Mucosa of rectum (tissue), 2 donors: Measurements from ENCODE around the gene ZNF438.
"Not testable (repeated sequence)": the region's sequence is repeated elsewhere in the genome, so short reads cannot be mapped to it uniquely, and the experiment has no call there.

Experiments
- H3K27ac ChIP-seq, 2 donors: one replicate each; pipeline ENCODE4 v1.7.0; 2013; ENCODE audit warnings: inconsistent platforms in 2 of 2, low read depth in 2 of 2, low read length in 2 of 2
- H3K27me3 ChIP-seq, 2 donors: one replicate each; pipeline ENCODE4 v1.7.0; 2013; ENCODE audit warnings: low read length in 2 of 2; ENCODE audit not compliant: control insufficient read depth in 2 of 2, insufficient read depth in 2 of 2
- H3K36me3 ChIP-seq, 2 donors: one replicate each; pipeline ENCODE4 v1.7.0; 2013; ENCODE audit warnings: low read length in 2 of 2; ENCODE audit not compliant: control insufficient read depth in 2 of 2, insufficient read depth in 2 of 2
- H3K4me1 ChIP-seq, 2 donors: one replicate each; pipeline ENCODE4 v1.7.0; 2013; ENCODE audit warnings: low read length in 2 of 2, mild to moderate bottlenecking in 1 of 2; ENCODE audit not compliant: control insufficient read depth in 2 of 2, insufficient read depth in 2 of 2
- H3K4me3 ChIP-seq, 2 donors: one replicate each; pipeline ENCODE4 v1.7.0; 2013; ENCODE audit warnings: low read length in 2 of 2
- H3K9ac ChIP-seq, 2 donors: one replicate each; pipeline ENCODE4 v1.7.0; 2013; ENCODE audit warnings: low read length in 2 of 2, low read depth in 1 of 2, mild to moderate bottlenecking in 1 of 2
- H3K9me3 ChIP-seq, 2 donors: one replicate each; pipeline ENCODE4 v1.7.0; 2013; ENCODE audit warnings: low read length in 2 of 2; ENCODE audit not compliant: control insufficient read depth in 2 of 2
- donor health status: healthy.
- donor health status: Normal muscosa, but diverticular disease.

ZNF438 gene

GRCh38 chr10:31051703-31052102 is 20.0 kb upstream of the ZNF438 start:
- H3K4me3 ChIP-seq, result no peak overlapping the region

GRCh38 chr10:31042670-31043069 is 11.0 kb upstream of the ZNF438 start:
- Histone ChIP-seq H3K9me3 (no peaks in the 10 kb centered on the region), H3K4me3 (no peak overlapping the region), H3K4me1 (no peaks in the 10 kb centered on the region), H3K9ac (no peak overlapping the region), H3K36me3 (no peaks in the 10 kb centered on the region), H3K27me3 (no peaks in the 10 kb centered on the region), H3K27ac (no peak overlapping the region)

More at GRCh38 chr10:31051703-31052102, 20.0 kb upstream of the ZNF438 start:
- Histone ChIP-seq H3K27ac (no peak overlapping the region), H3K9ac (no peak overlapping the region), H3K36me3 (no peaks in the 10 kb centered on the region), H3K9me3 (no peaks in the 10 kb centered on the region), H3K27me3 (no peaks in the 10 kb centered on the region), H3K4me1 (no peaks in the 10 kb centered on the region)

- H3K27me3 ChIP-seq, result no peaks in the 10 kb centered on the region
- H3K4me3 ChIP-seq, result no peak overlapping the region
- H3K9me3 ChIP-seq, result no peaks in the 10 kb centered on the region
- H3K9ac ChIP-seq, result no peak overlapping the region
- no peaks in the 10 kb centered on the region for H3K36me3 ChIP-seq
- H3K27ac ChIP-seq, result no peak overlapping the region
- H3K4me1 ChIP-seq, result no peaks in the 10 kb centered on the region
Measured at GRCh38 chr10:31041011-31041410, 9.3 kb upstream of the ZNF438 start.

- H3K4me1 ChIP-seq, H3K27ac ChIP-seq, H3K36me3 ChIP-seq, H3K27me3 ChIP-seq, H3K9me3 ChIP-seq, H3K4me3 ChIP-seq, H3K9ac ChIP-seq: not testable (repeated sequence)
Measured at GRCh38 chr10:31039006-31039405, 7.3 kb upstream of the ZNF438 start.

GRCh38 chr10:31037749-31038148 is 6.1 kb upstream of the ZNF438 start:
- Histone ChIP-seq H3K9ac (no peak overlapping the region), H3K36me3 (no peaks in the 10 kb centered on the region), H3K4me1 (no peaks in the 10 kb centered on the region), H3K4me3 (no peak overlapping the region), H3K9me3 (no peaks in the 10 kb centered on the region), H3K27me3 (no peaks in the 10 kb centered on the region), H3K27ac (no peak overlapping the region)

- Histone ChIP-seq H3K27me3 (no peaks in the 10 kb centered on the region), H3K4me3 (no peak overlapping the region), H3K9me3 (no peaks in the 10 kb centered on the region), H3K4me1 (peaks cover 0 to under 1% of the 10 kb centered on the region in 2 donors), H3K27ac (no peak overlapping the region), H3K36me3 (no peaks in the 10 kb centered on the region), H3K9ac (no peak overlapping the region)
Measured at GRCh38 chr10:31036209-31036608, 4.5 kb upstream of the ZNF438 start.

GRCh38 chr10:31035266-31035798 is 3.7 kb upstream of the ZNF438 start:
- H3K4me3 ChIP-seq, result no peak overlapping the region
- H3K36me3 ChIP-seq, result no peaks in the 10 kb centered on the region
- H3K27me3 ChIP-seq, result no peaks in the 10 kb centered on the region
- peaks cover 4 to 7% of the 10 kb centered on the region in 2 donors for H3K4me1 ChIP-seq
- H3K9me3 ChIP-seq, result no peaks in the 10 kb centered on the region
- H3K9ac ChIP-seq, result no peak overlapping the region
- H3K27ac ChIP-seq, result no peak overlapping the region

GRCh38 chr10:31034098-31034909 is 2.6 kb upstream of the ZNF438 start:
- Histone ChIP-seq H3K4me1 (peaks cover 4 to 7% of the 10 kb centered on the region in 2 donors), H3K27ac (no peak overlapping the region), H3K27me3 (no peaks in the 10 kb centered on the region), H3K36me3 (no peaks in the 10 kb centered on the region), H3K9me3 (no peaks in the 10 kb centered on the region), H3K9ac (no peak overlapping the region), H3K4me3 (no peak overlapping the region)

GRCh38 chr10:31033147-31033546 is 1.5 kb upstream of the ZNF438 start:
- Histone ChIP-seq H3K27ac (no peak overlapping the region), H3K9ac (no peak overlapping the region), H3K4me3 (no peak overlapping the region), H3K4me1 (peaks cover 4 to 7% of the 10 kb centered on the region in 2 donors), H3K27me3 (no peaks in the 10 kb centered on the region), H3K9me3 (no peaks in the 10 kb centered on the region), H3K36me3 (no peaks in the 10 kb centered on the region)

- Histone ChIP-seq H3K27ac (peak overlapping the region; percentile 99 to 100), H3K9ac (peak overlapping the region; percentile 96 to 100), H3K9me3 (no peaks in the 10 kb centered on the region), H3K36me3 (no peaks in the 10 kb centered on the region), H3K4me1 (peaks cover 4 to 7% of the 10 kb centered on the region in 2 donors), H3K27me3 (no peaks in the 10 kb centered on the region), H3K4me3 (peak overlapping the region; percentile 87 to 93)
Measured at GRCh38 chr10:31032258-31033132, 830 bp upstream of the ZNF438 start.
